AG09309 (cell line): ENCODE results near the gene LITAFD.

Experiments
- DNase-seq: peaks from one replicate; pipeline ENCODE4 v3.0.0-alpha.2; 2010; ENCODE audit warnings: low read depth
- H3K4me3 ChIP-seq: 2 replicates; pipeline ENCODE4 v1.5.1; 2011; ENCODE audit warnings: mild to moderate bottlenecking, low read depth, low read length, moderate library complexity; ENCODE audit not compliant: control insufficient read depth
- CTCF ChIP-seq: IDR thresholded peaks from 2 replicates; pipeline ENCODE4 v1.5.1; 2011; ENCODE audit warnings: mild to moderate bottlenecking, low read depth, low read length, inconsistent platforms; ENCODE audit not compliant: insufficient read depth, control insufficient read depth; ENCODE audit errors: missing control alignments

The LITAFD gene

GRCh38 chr16:8852534-8852933 lies 29.6 kb upstream of the LITAFD start:
- no peak overlapping the region for H3K4me3 ChIP-seq
- no peak for TF ChIP-seq CTCF
- no peak for DNase-seq

GRCh38 chr16:8853150-8853549 lies 29.0 kb upstream of the LITAFD start:
- H3K4me3 ChIP-seq, result no peak overlapping the region
- DNase-seq, result no peak
- no peak for TF ChIP-seq CTCF

- DNase-seq, result no peak
- H3K4me3 ChIP-seq, result no peak overlapping the region
- no peak for TF ChIP-seq CTCF
Measured at GRCh38 chr16:8853611-8854010, 28.5 kb upstream of the LITAFD start.

- H3K4me3 ChIP-seq, result no peak overlapping the region
- no peak for DNase-seq
- TF ChIP-seq CTCF, result no peak
Measured at GRCh38 chr16:8854298-8854948, 27.7 kb upstream of the LITAFD start.

GRCh38 chr16:8855051-8855786 lies 26.9 kb upstream of the LITAFD start:
- no peak overlapping the region for H3K4me3 ChIP-seq
- no peak for DNase-seq
- peak; percentile 20 for TF ChIP-seq CTCF

GRCh38 chr16:8855972-8856371 lies 26.2 kb upstream of the LITAFD start:
- H3K4me3 ChIP-seq, result no peak overlapping the region
- no peak for DNase-seq
- TF ChIP-seq CTCF, result no peak
